GM18526 (cell line): ENCODE measurements around the gene ZFP64.

ENCODE experiments used
- POLR2A ChIP-seq: IDR thresholded peaks from 3 replicates; pipeline ENCODE4 v1.6.1; 2011; ENCODE audit not compliant: insufficient read length; ENCODE audit errors: extremely low read depth

The ZFP64 gene

DNA sequence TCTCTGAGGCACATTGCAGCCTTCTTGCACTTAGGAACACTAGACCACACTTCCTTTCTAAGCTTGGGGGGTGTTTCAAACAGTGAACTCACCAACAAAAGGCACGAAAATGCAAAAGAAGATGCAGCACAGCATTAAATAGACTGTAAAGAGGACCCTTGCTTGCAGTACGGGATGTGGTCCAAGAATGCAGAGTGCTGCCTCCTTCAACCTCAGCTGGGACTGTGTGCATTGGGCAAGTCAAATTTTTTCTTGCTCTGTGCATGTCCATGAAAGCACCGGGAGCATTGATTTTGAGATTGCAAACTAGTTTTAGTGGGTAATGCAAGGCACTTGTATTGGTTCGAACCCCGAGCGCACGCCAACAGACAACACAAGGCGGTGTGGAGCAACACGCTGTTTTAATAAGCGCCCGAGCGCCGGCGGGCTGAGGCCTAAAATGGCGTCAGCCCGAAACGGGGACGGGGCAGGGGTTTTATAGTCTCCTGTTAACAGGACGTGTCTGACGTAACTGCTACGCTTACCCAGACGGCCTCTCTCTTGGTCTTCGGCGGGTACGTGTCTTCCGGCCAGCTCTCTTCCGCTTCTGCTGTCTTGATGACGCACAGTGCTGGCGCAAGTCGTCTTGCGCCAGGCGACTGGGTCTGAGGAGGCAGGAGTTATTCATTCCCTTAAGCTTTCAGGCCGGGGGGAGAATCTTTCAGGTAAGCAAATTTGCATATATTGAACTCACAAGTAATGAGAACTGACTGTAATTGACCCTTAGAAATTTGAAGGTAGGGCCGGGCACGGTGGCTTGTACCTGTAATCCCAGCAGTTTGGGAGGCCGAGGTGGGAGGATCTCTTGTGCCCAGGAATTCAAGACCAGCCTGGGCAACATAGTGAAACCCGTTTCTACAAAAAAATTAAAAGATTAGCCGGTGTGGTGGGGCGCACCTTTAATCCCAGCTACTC, 18.7 kb upstream of the ZFP64 start:
- TF ChIP-seq POLR2A: no peak

DNA sequence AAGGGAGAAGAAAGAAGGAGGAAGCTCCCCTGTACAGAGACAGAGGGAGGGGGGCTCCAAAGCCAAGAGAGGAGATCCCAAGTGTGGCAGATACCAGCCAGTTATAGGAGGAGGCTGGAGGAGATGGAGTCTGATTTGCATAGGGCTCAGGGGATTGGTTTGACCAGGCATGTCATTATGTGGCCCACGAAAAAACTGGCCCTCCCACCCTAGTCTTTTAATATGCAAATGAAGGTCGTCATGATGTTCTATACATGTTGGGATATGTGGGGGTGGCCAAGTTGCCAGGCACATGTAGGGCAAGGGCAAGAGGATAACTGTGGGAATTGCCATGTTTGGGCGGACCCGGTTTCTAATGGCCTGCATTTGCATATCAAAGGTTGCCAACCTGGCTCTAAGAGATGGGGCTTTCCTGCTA, 17.6 kb upstream of the ZFP64 start:
- TF ChIP-seq POLR2A: no peak

DNA sequence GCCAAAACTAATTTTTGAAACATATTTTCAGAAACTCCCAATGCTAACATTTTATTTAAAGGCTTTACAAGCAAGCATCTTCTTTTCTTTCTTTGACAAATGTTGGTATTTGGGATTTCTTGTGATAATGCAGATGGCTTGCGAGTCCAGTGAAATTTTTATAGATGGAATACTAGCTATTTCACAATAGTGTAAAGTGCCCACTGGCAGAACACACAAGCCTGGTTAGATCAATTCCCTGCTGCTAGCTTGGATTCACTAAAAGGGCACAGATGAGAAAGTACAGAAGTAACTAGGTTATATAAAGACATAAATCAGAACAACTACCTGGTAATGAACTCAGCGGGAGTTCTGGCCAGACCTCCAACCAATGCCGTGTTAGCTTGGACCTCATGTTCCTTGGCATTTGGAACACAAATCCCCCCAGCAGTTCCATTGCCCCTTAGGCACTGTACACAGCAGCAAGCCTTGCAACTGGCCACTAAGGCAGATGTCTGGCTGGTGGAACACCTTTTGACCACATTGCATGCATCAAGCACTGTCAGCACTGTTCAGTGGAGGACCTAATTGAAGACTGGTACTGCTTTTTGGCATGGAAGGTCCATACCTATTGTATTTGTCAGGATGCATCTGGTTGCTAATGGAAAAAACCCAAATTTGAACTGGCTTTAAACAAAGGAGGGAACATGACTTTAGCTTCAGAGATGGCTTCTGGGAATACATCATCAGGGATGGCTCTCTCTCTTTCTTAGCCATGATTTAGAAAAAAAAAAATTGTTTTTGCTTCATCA, 15.6 kb upstream of the ZFP64 start:
- no peak for TF ChIP-seq POLR2A

DNA sequence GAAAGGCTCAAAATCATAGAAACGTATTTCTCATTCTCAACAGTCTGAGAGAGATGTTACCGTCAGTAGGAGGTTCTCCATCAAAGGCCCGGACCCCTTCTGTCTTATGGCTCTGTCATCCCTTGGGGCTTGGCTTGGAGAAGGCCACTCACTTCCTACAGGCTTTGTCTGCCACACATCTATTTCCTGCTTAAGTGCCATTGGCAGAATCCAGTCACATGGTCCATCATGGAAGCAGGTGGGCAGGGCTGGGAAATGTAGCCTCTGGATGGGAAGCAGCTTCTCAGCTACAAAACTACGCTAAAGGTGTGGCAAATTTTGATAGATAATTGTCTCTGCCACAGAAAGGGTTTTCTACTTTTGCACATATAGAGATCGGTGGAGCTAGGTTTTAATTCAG, 12.6 kb upstream of the ZFP64 start:
- TF ChIP-seq POLR2A: no peak

DNA sequence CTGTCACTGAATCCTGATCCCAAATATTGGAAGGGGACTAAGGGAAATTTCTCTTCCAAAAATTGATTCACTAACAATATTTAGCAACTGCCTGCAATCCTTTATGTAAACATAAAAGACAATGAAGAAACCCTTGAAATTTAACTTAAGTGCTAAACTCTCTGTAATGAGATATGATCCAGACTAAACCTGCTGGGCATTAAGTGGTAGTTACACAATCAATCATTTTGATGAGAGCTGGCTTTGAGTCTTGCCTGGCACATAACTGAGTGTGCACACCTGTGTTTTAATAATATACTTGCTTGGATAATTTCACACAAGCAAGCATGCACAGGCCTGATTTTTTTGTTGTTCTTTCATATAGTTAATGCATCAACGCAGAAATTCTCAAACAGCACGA, 9.8 kb upstream of the ZFP64 start:
- no peak for TF ChIP-seq POLR2A

DNA sequence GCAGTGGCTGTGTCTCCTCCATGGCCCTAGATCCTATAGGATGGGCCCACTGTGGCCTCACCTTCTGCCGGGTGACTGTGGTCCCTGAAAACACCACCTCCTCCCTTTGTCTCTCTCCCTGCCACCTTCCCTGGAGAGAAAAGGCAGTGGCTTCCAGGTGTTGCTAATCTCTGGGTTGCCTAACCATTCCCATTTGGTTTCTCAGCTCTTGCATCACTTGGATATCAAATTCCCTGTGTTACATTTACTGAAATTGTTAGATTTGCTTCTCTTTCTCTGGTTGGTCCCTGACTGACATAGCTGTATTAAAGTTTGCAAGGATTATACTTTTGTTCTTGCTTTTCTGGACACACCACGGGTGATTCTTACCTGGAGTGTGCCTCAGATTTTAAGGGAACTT, 9.3 kb upstream of the ZFP64 start:
- no peak for TF ChIP-seq POLR2A

DNA sequence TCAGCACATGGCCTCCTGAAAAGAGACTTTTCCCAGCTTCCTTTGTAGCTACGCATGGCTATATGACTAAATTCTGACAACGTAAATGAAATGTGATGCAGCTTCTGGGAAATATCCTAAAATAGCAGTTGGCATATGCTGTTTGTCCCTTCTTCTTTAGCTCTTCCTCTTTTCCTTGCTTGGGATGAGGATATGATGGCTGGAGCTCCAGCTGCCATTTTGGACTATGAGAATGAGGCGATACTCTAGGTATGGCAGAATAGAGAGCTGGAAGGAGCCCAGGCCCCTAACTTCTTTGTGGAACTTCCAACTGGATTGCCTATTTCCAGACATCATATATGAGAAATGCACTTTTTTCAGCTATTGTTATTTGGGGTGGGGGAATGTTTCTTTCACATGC, 5.3 kb upstream of the ZFP64 start:
- TF ChIP-seq POLR2A: no peak

DNA sequence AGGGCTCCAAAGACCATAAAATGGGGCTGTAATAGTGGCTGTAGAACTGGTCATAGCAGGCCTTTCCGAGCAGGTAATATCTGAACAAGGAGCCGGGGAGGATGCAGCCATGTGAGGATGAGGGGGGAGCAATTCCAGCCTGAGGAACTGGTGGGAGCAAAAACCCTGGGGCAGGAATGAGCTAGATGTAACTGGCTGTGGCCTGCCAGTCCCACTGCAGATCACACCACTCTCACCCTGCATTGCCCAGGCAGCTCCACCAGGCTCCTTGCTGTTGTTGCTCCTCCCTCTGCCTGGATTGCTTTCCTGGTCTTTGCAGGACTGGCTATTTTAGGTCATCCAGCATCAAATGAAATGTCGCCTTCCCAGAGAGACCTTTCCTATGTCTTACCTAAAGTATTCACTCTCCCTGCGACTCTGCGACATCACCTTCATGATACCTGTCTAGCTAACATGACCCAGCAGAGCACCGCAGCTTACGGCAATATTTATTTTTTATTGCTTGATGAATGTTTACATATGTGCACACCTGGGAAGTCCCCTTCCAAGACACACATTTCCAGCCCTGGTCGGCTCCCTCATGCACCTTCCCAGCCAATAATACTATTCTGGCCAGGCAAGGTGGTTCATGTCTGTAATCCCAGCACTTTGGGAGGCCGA, 2.4 kb upstream of the ZFP64 start:
- TF ChIP-seq POLR2A: no peak

DNA sequence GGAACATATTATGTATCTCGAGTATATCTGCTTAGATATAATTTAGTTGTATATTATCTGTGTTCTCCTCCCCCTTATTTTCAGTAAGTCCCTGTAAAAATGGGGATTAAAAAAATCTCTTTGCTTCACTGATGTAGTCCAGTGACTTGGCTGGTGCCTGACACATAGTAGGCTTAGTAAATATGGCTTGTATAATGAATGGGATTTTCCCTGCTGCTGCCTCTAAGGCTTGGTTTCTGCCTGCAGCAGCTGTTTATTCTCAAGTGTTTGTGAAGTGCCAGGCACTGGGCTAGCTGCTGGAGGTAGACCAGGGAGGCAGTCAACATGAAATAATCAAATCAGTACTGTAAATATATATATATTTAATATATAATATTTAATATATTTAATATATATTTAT, 1.6 kb upstream of the ZFP64 start:
- TF ChIP-seq POLR2A: no peak

DNA sequence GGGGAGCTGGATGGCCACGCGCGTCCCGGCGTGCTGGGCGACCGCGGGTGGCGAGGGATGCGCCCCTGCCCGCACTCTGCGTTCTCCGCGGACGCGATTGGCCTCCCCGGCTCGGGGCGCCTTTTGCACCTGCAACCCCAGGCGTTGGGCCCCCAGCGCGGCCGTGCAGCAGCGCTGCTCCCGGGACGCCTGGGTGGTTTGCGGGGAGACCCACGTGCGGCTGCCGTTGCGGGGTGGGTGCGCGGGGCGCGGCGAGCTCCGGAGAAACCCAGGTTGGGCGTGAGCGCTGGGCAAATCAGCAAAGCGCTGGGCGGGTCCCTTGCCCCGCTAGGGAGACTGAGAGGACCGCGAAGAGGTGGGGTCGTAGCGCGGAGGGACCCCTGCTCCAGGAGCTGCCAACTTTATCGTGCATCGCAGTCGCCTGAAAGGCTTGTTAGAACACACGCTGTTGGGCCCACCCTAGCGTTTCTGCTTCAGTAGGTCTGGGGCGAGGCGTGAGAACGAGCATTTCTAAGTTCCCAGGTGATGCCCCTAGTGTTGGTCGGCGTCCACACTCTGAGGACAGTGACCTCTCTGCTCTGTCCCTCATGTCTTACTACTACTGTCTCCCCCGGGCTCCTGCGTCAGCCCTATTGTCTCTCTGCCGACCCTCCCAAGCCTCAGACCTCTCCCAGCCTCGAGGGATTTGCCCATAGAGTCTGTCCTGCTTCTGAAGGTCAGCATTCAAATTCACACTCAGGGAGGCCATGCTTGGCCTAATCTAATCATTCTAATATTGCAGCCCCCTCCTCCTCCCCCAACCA, 538 bp upstream of the ZFP64 start:
- peak; percentile 4 for TF ChIP-seq POLR2A

DNA sequence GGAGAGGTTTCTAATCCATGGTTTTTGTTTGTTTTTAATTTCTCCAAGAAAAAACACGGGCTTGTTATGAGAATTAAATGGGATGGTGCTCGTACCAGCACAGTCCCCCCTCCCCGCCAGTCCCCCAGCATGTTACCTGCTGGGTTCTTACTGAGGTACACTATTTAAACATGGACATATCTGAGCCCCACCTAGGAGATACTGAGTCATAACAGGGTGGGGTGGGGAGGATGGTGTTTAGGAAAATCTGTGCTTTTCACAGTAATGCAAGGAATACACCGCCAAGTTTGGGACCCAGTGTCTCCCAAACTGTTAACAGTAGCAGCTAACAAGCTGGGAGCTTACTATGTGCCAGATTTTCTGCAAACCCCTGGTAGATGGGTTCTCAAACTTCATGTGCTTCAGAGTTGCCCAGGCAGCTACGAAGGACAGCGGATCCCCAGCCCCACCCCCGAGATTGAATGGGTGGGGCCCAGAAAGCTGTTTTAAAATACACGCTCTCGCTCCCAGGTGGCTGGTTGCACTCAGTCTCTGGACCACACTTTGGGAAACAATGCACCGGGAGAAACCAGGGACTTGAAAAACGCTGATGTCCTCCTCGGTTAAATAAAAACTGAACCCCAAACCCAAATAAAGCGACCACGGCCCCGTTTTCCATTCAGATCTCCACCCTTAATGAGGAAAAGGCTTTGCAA, 995 bp downstream of the ZFP64 start:
- TF ChIP-seq POLR2A: no peak

DNA sequence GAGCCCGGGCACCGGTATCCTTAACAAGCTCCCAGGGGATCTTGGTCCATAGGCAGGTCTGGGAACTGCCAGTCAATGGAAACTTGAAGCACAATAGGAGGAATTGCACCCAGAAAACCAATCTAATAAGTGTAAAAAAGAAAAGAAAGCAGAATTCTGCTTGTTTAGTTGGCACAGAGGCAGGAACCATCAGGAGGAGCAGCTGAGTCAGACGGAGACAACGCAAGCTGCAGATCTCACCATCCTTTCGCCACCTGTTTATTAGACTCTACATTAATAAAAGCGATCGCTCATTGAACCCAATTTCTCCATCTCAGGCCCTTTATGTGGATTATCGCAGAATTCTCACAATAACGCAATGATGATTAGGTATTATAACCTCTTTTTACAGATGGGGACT, 9.8 kb downstream of the ZFP64 start:
- TF ChIP-seq POLR2A: no peak

DNA sequence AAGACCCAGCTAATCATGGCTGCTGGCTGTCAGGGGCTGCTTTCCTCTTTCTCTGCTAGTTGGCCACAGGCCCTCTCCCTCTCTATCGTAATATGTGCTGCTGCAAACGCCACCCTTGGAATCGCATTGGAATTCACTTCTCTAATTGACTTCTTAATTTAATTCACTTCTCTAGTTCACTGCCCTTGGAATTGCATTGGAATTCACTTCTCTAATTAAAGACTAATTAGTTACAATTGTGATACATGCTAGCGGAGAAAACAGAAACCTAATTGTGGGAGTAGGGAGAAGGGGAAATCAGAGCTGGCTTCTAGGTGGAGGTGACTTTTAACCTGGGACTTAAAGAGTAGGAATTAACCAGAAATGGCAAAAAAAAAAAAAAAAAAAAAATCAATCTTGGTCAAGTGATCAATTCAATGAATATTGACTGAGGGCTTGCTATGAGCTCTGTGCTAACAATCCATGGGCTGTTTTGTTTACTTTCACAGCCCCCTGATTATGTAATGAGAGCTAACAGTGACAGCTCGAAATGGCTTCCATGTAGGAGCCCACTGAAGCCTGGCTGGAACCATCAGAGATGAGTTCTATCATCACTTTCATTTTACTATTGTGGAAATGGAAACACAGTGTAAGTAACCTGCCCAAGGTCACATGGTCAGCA, 11.3 kb downstream of the ZFP64 start:
- TF ChIP-seq POLR2A: no peak
